ENCODE measurements around the gene CPOX.
A peak's percentile ranks its signal among the peaks of the same experiment; 100 is the strongest.
"Not testable (repeated sequence)": the region's sequence is repeated elsewhere in the genome, so short reads cannot be mapped to it uniquely, and the experiment has no call there.

The CPOX gene

GRCh38 chr3:98561727-98562521, 31.5 kb downstream of the CPOX start:
- peak; percentile 17 for DNase-seq (ENCODE audit: low spot score)

GRCh38 chr3:98560911-98561310, 32.5 kb downstream of the CPOX start:
- no peak for DNase-seq (ENCODE audit: low spot score)

- DNase-seq (ENCODE audit: low spot score) = not testable (repeated sequence)
These were observed 33.6 kb downstream of the CPOX start for GRCh38 chr3:98559769-98560168.

GRCh38 chr3:98558100-98558827, 35.1 kb downstream of the CPOX start:
- no peak for DNase-seq (ENCODE audit: low spot score)

DNA sequence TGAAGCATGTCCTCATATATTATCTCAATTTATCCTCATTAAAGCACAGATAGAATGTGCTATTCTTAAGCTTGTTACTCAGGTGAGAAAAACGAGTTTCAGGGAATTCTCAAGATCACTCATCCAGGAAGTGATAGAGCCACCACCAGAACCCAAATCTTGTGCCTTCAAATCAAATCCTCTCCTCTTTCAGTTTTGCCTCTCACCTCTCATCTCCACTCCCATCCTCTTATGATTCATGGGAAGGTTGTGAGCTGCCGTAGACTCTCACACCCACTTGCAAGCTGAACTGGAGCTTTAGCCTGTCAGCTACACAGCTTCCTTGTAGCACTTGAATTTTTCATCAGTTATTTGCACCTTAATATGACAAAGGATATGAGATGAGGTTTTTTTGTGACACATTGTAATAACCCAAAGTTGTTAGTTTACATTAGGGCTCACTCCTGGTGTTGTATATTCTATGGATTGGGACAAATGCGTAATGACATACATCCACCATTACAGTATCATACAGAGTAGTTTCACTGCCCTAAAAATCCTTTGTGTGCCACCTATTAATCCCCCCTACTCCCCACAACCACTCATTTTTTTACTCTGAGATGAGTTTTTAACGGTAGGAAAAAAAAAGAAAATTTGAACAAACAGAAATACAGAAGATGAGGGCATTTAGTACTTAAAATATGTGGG, 35.9 kb downstream of the CPOX start:
- no peak for DNase-seq (ENCODE audit: low spot score)

GRCh38 chr3:98556164-98557130, 37.0 kb downstream of the CPOX start:
- DNase-seq (ENCODE audit: low spot score) = no peak

GRCh38 chr3:98555025-98555379, 38.4 kb downstream of the CPOX start:
- no peak for DNase-seq (ENCODE audit: low spot score)

DNA sequence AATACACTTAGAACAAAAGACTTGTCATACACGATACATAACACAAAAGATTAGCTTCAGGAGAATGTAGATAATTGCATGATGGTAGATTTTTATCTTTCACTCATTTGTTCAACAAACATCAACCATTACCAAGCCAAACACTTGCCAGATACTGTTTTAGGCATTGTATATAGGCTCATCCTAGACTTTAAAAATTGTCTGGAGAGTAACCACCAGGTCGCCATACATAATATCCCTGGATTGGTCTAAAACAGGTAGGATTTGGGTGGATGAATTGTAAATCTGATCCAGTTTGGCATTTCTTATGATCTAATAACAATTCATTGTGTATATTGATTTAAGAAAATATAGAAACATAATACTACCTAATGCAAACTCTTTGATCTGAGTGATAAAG, 38.8 kb downstream of the CPOX start:
- no peak for DNase-seq (ENCODE audit: low spot score)

DNA sequence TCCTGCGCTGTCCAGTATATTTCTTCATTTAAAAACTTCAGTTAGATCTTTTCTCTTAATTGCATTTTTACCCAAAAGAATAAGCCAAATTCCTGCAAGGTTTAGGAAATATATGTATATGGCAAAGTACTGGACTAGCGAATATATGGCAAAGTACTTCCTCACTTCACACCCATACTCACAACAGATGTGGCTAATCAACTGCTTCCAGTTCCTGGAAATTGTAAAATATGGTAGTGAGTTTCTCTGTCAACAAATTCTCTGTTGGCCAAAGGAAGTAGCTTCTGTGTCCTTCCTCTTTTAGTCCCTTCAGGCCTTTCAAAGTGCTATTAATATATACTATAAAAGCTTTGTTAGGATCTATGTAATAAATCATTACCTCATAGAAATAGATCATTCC, 39.7 kb downstream of the CPOX start:
- no peak for DNase-seq (ENCODE audit: low spot score)

- no peak for DNase-seq (ENCODE audit: low spot score)
These were observed 40.3 kb downstream of the CPOX start for GRCh38 chr3:98553021-98553563.

DNA sequence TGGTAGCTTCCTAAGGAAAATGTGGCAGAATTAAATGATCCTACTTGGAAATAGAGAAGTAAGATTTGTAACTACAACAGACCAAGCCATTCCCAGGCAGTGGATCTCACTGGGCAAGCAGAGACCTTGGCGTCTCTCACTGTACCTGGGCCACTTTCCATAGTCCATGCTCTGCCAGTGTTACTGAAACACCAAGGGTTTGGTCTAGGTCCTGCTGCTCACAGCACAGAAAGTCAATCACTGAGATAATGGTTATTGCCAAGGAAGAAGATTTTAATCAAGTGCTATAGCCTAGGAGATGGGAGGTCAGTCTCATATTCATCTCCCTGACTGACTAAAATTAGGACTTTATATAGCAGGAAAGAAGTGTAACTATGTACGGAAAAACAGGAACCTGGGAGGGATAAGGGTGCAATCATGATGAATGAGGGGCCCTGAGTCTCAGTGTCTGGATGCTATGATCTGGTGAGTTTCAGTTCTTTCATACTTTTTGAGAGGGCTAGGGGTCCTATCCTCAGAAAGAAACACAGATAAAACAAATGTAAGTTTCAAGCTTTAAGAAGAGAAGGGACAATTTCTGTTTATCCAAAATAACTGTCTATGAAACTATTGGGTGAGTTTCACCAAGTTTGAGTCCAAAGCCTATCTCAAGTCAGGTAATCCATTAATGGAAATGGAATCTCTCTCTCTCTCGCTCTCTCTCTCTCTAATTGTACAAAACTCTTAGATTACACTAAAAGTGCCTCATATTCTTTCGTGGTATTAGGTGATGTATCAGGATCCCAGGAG, 41.0 kb downstream of the CPOX start:
- DNase-seq (ENCODE audit: low spot score) = no peak

GRCh38 chr3:98551754-98552153, 41.7 kb downstream of the CPOX start:
- no peak for DNase-seq (ENCODE audit: low spot score)

GRCh38 chr3:98551236-98551635, 42.2 kb downstream of the CPOX start:
- DNase-seq (ENCODE audit: low spot score) = no peak

DNA sequence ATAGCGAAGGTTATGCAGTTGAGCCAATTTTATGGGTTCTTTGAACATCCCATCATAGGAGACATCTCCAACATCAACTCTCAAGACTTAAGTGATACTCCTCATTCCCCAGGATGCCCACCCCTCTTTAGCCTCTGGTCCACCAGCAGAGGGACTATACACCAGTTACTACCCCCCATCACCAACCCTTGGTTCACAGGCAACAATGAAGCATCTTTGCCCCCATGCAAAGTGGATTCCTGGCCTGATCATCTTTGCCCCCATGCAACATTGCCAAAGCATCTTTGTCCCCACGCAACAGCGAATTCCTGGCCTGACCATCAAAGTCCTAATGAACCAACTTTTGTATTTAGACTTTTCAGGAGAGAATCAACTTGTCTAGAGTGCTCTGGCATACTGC, 42.6 kb downstream of the CPOX start:
- no peak for DNase-seq (ENCODE audit: low spot score)

GRCh38 chr3:98548544-98548943, 44.9 kb downstream of the CPOX start:
- DNase-seq (ENCODE audit: low spot score) = no peak

- no peak for DNase-seq (ENCODE audit: low spot score)
These were observed 47.5 kb downstream of the CPOX start for GRCh38 chr3:98545940-98546339.

DNA sequence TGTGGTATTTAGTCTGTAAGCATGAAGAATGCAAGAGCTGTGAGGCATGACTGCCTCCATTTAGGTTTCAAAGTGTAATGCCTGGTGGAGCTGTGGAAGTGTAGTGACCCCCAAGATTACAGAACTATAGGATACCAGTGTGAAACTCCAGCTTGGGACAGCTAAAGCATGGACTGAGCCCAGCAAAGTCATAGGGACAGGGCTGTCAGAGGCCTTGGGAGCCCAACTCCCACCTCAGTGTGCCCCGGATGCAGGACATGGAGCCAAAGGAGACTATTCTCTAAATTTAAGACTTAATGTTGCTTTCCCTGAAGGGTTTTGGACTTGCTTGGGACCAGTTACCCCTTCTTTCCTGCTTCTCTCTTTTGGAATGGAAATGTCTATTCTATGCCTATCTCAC, 50.8 kb downstream of the CPOX start:
- DNase-seq (ENCODE audit: low spot score) = no peak

- no peak for DNase-seq (ENCODE audit: low spot score)
These were observed 51.7 kb downstream of the CPOX start for GRCh38 chr3:98541695-98542094.

GRCh38 chr3:98540346-98540745, 53.1 kb downstream of the CPOX start:
- DNase-seq (ENCODE audit: low spot score) = no peak

- no peak for DNase-seq (ENCODE audit: low spot score)
These were observed 56.9 kb downstream of the CPOX start for GRCh38 chr3:98536456-98537017.
